GM19025 (cell line): ENCODE data around the gene CDH11.

Experiments used
- ATAC-seq: cut with Tn5 transposase; IDR thresholded peaks from one replicate; pipeline ENCODE4 v1.9.1; 2021; ENCODE audit warnings: mild to moderate bottlenecking, low read depth, moderate library complexity; ENCODE audit not compliant: unreplicated experiment

Gene CDH11

DNA sequence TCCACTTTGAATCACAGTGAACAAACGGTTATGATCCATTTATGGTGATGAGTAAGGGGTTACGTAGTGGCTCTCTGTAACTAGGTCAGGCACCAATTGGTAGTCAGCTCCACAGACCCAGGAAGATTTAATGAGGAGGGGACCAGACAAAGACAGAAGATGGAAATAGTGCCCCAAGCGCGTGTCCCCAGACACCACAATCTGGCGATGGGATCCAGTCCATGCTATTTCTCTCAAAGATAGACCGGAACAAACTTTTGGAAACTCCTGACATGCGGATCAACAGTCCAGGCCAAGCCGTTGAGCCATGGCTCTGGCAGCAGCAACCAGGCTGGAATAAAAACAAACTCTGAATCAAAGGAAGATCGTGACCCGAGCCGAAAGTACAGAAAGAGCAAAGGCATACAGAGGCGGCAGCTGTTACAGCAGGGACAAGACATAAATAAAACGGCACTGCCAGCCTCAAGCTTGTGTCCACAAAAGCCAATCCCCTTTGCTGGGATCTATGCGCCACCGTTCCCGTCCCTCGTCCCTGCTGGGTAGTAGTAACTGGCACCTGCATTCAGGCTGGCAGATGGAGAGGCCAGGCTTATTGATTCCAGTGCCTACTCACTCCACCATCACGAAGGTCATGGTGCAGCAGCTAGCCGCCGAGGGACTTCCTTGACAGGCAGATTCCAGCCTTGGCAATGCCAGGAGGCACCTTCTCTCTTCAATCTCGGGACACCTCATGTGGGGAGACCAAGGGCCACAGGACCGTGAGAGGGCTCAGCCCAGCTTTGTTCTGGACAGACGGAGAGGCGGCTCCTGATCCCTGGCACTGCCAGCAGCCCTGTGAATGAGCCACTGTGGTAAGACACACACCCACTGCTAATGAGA, 50.2 kb downstream of the CDH11 start:
- ATAC-seq, result no peak

DNA sequence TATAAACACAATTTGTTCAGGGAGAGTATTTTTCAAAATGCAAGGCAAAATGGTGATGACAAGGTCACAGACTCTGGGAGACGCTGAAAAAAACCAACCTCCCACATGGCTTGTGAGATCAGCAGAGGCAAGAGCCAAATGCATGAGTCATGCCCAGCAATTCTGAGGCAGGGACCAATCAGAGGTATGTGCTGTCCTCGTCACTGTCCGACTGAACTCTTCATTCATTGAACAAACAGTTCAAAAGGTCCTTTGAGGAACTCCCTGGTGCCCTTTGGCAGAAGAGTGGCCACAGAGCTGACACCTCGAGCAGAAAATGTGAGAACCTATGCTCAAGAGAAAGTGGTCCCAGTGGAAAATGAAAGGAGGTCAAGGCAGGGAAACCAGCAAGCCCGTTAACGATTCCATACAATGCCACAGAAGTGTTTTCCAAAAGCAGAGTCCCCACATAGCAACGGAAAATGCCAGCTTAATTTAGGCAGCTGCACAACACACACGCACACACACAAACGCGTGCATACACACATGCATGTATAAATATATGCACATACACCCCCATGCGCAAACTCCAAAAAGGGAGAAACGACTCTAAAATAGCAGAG, 50.9 kb downstream of the CDH11 start:
- ATAC-seq, result no peak

DNA sequence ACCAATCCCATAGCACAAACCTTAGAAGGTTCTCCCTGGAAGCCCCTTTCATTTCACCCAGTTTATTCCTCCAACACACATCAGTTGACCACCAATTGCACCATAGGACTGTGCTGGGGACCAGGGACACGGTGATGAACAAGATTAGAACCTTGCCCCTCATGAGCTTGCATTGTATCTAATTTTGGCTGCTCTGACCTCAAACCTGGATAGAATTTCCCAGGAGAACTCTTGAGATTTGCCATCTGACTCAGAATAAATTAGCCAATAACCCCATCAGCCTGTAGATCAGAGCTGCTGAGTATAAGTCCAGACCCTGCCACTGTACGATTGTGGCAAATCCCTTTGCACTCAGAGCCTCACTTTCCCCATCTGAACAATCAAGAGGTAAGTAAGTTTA, 52.1 kb downstream of the CDH11 start:
- ATAC-seq, result no peak

DNA sequence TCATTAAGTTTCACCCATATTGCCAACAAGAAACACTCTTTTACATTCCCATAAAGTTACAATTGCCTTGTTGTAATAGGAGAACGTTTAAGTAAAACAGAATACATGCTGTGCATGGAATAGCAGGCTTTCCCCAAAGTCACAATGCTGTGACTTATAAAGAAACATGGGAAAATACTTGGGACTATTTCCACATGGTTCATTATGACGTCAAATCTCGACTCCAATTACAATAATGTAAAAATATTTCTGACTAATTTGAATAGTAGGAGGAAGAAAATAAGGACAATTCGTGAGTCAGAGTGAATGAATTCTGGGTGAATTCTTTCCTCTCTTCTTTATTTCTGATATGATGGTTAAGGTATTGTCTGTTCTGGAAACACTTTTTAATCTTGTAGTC, 52.8 kb downstream of the CDH11 start:
- no peak for ATAC-seq

DNA sequence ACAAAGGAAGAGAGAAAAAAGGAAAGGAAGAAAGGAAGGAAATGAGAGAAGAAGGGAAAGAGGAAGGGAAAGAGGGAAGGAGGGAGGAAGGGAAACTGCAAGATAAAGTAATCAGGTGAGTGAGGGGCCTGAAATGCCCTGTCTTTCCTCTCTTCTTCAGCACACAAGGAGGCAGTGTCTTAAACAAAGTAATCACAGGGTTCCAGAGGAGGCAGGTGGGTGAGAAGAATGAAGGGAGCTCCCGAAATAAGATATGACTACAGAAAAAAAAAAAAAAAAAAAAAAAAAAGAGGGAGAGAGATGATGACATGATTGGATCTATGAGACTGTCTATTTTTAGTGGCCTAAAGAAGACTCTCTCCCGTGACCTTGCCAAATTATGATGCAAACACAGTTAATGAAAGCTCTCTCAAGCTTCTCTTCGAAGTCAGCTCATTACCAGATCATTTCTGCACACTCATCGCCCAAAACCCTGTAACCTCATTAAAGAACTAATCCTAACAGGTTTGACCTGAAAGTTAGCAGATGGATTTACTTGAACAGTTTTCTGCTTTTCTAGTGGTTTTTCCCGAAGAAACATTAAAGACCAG, 53.6 kb downstream of the CDH11 start:
- ATAC-seq, result no peak

DNA sequence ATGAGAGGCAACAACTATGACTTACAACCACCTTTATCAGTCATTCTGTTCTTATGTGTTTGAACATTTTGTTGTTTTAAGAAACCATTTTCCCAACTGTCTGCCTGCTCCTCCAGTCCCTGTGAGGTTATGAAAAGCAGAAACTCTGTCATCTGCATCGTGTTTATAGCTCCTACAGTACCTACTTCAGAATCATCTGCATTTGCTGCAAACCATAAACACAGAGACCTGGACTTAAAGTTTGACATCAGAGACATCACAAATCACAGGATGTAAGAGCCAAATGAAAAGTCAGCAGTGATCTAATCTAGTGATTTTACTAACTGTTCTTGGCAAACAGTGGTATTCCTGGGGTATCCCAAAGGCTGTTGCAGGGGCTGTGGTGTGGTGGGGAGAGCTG, 55.2 kb downstream of the CDH11 start:
- no peak for ATAC-seq

DNA sequence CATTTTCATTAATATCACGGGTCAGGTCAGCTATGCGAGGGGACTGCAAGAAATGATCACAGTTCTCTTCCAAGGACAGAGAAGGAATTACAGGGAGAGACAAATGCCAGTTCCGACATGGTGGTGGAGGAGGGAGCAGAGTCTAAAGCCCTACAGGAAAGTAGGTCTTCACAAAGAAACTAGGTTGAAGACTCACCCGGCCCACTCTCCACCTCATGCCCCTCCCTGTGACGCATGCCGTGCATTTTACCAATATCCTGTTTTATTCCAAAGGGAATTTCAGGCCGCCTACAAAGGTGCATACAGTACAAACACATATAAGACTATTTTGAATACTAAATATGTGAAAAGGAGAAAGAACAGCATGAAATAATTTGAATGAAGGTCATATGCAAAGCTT, 56.8 kb downstream of the CDH11 start:
- no peak for ATAC-seq

DNA sequence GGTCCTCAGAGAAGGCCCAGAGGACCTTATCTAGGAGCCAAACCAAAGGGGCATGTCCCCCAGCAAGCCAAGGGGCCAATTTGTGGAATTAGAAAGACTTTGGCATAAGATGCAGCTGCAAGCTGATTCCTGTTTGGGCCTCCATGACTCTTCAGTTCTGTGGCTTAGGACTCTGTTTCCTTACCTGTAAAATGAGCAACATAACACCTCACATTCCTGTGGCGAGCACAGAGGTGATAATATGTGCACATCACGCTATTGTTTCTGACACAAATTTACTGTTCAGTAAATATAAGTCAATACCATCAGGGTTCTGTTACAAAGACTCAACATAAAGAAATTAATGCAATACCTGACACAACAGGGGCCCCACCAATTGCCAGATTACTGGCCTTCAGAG, 57.7 kb downstream of the CDH11 start:
- no peak for ATAC-seq

DNA sequence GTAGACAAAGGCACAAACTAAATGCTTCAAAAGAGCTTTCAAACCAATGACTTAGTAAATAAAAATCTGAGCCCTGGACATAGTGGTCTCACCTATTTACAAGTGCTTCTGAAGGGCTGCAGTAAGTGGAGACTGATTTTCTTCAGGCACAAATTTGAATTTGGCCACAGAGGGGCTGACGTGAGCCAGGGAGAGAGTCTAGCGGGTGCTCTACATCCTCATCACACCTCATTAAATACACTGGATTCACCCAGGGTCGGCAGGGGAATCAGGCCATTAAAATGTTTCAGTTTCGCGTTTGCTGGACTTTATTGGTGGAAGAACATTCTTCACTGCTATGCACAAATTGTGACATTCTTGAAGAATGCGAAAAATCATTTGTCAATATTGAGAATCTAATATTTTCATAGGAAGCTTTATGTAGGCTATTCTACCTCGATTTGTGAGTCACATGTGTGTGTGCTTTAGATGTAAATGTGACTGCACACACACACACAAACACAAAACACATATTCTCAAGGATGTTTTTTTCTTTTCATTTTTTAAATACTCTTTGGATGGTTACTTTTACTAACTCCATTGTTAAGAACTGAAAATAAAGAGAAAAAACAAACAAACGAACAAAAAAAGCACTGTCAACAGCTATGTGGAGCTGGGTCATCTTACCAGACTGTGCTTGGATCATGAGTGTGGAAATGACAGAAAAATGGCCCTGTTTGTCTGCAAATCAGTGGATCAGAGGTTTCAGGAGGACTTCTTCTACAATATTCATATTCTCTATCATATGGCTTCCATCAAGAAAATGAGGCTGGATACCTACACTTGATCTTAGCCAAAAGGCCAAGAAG, 58.9 kb downstream of the CDH11 start:
- no peak for ATAC-seq

DNA sequence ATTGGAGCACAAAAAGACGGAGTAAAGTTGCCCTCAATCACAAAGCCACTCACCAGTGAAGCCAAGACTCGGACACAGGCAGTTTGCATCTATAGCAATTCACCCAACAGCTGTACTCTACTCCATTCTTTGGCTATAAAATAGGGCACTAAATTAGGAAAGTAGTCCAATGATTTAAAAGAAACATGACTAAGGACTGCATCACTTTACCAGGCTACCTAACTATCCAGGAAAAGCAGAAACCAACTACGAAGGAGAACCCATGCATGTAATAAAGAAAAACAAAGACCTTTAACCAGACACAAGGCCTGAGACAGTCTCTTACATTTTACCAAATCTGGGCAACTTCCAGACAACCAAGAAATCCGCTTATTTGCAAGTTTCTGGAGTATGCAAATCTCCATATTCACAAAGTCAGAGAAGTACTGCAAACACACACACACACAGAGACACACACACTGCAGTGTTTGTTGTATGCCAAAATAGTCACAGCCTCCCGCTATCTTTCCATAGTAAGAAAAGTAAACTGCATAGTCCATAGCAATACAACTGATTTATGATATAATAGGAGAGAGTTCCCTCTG, 59.8 kb downstream of the CDH11 start:
- no peak for ATAC-seq

DNA sequence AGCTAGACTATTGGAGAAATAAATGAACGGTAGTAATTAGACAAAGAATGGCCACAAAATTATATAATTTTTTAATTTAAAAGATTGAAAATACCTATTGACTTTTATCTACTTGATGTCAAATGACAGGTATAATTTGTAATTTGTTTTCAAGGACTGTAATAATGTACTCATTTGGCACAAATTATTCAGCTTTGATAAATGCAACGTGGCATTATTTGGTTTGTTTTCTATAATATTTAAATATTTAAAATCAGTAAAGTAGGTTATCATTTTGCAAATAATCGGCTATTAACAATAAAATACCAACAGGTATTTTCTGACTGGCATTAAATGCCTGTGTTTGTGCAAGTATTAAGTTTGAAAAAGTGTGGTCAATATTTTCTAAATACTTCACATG, 60.6 kb downstream of the CDH11 start:
- no peak for ATAC-seq

DNA sequence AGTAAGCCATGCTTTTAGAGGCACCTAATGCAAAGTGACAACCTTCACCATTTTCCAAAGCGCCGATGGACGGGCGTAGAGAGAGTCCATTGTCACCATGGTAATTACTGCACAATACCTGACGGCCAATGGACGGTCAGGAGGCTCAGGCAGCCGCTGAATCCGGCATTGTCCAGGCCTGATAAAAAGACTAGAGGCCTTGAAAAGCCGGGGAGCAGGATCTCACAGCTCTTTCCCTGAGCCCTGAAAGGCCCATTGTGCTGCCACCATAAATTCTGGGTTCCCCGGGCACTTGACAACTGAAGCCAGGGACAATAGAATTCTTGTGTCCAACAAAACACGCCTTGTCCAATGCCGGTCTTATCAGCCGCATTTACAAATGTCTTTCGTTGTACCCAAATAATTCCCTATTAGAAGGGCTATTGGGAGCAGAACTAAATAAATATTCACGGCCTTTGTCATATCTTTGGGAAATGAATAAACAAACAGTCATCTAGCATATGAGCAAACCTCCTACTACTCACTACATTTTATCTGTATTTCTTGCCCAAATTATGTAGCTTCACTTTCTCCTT, 62.4 kb downstream of the CDH11 start:
- no peak for ATAC-seq

DNA sequence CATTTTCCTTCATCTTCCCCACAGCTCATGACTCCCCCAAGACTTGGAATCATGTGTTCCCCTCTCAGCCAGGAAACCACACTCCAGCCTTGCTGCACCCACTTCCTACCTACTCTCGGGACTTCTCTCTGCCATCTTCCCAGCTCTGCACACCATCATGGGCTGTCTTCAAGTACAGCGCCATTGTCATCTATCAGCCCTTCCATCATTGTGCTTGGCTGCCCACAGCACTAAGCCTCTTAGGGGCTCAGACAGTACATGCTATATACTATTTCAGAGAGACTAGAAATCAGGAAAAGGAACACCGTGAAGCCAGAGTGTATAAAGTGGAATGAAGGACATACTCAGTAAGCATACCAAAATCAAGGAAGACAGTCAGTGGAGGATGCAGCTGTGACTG, 64.7 kb downstream of the CDH11 start:
- no peak for ATAC-seq

DNA sequence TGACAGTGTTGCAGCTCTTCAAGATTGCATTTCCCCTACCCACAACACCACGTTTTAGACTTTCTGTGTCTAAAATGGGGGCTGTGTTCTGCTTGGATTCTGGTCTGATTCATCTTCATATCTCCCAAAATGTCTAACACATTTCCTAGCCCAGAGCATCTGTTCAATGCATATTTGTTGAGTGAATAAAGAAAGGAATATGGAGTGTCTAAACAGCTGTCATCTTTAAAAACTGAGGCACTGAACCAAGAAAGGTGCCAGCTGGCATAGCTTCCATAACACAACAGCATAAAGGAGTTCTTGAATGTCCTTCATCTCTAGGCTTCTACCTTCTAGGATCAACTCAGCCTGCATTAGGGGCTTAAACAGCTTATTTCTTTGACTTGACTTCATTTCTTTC, 67.4 kb downstream of the CDH11 start:
- ATAC-seq, result no peak

DNA sequence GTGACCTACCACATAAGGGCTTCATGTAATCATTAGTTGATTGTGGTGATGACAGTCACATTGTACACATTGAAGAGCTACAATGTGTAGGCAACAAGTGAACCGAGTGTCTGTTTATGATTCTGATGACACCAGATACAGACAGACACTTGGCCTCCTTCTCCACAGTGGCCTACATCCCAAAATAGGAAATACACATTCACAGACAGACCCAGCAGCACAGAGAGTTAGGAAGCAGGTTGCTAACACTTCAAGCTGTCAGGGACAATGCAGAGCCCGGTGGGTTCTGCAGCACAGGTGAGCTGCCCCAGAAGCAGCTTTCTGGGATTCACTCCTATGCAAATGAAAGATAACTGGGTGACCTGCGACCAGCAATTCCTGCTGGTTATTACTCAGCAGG, 72.2 kb downstream of the CDH11 start:
- no peak for ATAC-seq

DNA sequence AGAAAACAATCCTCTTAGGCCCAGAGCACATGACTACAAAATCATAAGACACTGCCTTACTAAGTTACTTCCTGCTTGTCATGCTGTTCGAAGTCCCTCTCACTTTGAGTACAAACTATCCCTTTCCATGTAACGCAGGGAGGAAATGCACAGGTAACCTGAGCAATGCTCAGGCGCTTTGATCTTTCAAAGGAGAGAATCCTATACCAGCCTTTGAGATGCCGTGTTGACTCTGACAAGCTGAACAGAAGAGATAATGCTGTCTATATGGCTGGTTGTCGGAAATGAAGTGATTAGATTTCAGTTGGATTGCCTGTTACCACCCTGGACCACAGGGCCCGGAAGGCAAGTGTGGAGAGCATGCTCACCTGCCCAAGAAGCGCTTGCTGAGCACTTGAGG, 75.9 kb downstream of the CDH11 start:
- no peak for ATAC-seq

DNA sequence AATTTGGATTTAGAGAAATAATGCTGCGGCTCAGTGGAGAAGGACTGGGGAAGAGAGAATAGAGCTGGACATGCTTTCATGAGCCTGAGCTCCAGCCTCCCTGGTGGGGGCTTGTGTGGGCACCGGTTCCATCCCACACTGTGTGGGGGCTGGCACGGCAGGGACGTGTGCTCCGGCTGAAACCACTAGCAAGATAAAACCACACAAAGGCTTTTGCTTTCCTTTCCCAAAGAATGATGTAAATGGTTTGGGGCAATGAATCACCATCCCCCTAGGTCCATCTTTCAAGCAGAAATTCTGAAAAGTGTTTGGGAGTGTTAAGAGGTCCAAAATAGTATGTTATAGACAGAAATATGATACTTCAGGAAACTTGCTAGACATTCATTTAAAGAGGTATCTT, 77.0 kb downstream of the CDH11 start:
- no peak for ATAC-seq

DNA sequence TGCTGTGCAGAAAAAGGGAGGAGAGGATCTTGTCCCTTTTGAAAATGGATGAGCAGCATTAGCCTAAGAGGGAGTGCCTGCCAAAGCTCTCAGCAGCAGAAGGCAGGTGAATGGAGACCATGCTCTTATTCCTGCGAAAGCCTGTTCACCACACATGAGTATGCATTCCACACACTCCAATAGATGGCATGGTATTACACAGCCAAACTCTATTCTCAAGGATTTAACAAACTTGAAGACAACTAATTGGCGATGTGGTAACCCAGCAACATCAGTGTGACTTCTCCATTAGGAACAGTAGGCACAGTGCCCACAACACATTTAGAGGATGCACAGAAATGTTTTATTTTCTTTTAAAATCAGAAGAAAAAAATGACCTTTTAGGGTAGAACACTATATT, 77.8 kb downstream of the CDH11 start:
- no peak for ATAC-seq

DNA sequence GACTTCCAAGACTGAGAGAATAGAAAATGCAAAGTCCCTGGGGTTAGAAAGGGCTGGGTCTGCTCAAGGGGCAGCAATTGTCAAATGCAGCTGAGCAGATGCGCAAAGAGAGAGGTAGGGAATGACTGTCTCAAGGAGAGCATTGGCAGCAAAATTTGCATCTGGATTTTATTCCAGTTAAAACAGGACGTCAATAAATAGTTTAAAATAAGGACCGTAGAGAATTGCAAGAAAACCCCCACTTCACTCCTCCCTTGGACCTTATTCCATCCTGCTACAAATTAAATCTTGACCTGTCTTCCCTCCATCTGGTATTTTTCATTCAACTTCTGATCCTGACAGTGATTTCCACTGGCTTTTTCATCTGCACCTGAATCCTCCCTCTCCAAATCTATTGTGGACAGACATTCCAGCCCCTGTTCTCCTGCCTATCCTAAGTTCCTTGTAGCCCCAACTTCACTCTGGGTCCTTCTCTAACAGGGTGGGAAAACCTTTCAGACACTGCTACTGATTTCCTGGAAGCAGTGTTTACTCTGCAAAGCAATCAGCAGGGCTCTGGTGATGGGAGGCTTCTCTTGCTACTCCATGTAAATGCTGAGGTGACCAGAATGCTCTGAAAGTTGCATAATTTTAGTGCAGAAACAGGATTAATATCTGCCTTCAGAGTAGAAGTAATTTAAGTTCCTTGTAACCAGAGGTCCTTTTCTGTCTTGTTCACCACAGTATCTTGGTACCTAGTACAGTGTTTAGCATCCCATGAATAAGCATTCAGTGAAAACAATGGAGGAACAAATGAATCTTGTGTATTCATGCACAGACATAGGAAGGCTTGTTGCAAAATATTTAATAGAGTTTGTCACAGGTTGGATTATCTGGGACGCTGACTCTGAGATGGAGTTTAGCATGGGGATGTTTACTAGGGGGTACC, 79.2 kb downstream of the CDH11 start:
- no peak for ATAC-seq
